ENCODE data around the gene TMEM123. TPM values are rescaled to one million over a fixed set of nuclear protein-coding genes. Genes with fewer than 3 reads are reported as not detected.

TMEM123 gene
- polyA plus RNA-seq, 1 experiment = 200 TPM

DNA sequence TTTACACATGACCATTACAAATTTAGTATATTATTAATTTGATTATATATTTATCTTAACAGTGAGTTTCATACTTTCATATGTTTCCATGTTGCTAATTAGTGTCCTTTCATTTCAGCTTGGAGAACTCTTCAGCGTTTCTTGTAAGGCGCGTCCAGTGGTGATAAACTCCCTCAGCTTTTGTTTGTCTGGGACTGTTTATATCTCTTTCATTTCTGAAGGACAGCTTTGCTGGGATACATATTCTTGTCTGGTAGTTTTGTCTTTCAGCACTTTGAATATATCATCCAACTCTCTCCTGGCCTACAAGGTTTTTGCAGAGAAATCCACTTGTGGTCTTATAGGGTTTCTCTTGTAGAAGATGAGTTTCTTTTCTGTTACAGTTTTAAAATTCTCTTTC, 93.2 kb downstream of the TMEM123 start:
- Histone ChIP-seq H3K27me3 (ENCODE audit: control insufficient read depth, insufficient read depth, low read length) (no peaks in the 10 kb centered on the region), H3K36me3 (ENCODE audit: control insufficient read depth, insufficient read depth, low read length) (peaks cover 6% of the 10 kb centered on the region), H3K4me3 (ENCODE audit: low read depth, low read length) (no peak overlapping the region)
- TF ChIP-seq, protein P1, sequence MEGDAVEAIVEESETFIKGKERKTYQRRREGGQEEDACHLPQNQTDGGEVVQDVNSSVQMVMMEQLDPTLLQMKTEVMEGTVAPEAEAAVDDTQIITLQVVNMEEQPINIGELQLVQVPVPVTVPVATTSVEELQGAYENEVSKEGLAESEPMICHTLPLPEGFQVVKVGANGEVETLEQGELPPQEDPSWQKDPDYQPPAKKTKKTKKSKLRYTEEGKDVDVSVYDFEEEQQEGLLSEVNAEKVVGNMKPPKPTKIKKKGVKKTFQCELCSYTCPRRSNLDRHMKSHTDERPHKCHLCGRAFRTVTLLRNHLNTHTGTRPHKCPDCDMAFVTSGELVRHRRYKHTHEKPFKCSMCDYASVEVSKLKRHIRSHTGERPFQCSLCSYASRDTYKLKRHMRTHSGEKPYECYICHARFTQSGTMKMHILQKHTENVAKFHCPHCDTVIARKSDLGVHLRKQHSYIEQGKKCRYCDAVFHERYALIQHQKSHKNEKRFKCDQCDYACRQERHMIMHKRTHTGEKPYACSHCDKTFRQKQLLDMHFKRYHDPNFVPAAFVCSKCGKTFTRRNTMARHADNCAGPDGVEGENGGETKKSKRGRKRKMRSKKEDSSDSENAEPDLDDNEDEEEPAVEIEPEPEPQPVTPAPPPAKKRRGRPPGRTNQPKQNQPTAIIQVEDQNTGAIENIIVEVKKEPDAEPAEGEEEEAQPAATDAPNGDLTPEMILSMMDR (IDR thresholded peaks at IDR 0.05; ENCODE audit: insufficient read depth, low read depth, low read length) = no peak
- CTCF ChIA-PET = interaction anchor here (0.7 to 2.6 kb wide), 3 partner anchors 10 to 32 kb away, joined by 3 to 8 read pairs (median 5); no protein-coding TSS in a partner anchor
- DNase-seq (ENCODE audit: low read depth) = no peak
- POLR2A ChIA-PET = no interaction called here

DNA sequence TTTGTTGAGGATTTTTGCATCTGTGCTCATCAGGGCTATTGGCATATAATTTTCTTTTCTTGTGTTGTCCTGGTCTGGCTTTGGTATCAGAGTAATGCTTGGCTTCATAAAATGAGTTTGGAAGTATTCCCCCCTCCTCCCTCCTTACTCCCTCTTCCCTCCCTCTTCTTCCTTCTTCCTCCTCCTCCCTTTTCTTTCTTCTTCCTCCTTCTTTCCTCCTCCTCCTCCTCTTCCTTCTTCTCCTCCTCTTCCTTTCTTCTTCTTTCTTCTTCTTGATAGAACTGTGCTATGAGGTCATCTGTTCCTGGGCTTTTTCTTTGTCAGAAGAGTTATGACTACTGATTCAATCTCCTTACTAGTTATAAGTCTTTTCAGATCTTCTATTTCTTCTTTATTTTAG, 95.4 kb downstream of the TMEM123 start:
- Histone ChIP-seq H3K27me3 (ENCODE audit: control insufficient read depth, insufficient read depth, low read length) (no peaks in the 10 kb centered on the region), H3K36me3 (ENCODE audit: control insufficient read depth, insufficient read depth, low read length) (peaks cover 5% of the 10 kb centered on the region), H3K4me3 (ENCODE audit: low read depth, low read length) (no peak overlapping the region)
- TF ChIP-seq, protein P1 (IDR thresholded peaks at IDR 0.05; ENCODE audit: insufficient read depth, low read depth, low read length) = no peak
- no peak for DNase-seq (ENCODE audit: low read depth)
- POLR2A ChIA-PET = no interaction called here
- CTCF ChIA-PET = interaction anchor here (1.0 kb wide), 1 partner anchor 139 kb away, joined by 3 read pairs; no protein-coding TSS in a partner anchor

DNA sequence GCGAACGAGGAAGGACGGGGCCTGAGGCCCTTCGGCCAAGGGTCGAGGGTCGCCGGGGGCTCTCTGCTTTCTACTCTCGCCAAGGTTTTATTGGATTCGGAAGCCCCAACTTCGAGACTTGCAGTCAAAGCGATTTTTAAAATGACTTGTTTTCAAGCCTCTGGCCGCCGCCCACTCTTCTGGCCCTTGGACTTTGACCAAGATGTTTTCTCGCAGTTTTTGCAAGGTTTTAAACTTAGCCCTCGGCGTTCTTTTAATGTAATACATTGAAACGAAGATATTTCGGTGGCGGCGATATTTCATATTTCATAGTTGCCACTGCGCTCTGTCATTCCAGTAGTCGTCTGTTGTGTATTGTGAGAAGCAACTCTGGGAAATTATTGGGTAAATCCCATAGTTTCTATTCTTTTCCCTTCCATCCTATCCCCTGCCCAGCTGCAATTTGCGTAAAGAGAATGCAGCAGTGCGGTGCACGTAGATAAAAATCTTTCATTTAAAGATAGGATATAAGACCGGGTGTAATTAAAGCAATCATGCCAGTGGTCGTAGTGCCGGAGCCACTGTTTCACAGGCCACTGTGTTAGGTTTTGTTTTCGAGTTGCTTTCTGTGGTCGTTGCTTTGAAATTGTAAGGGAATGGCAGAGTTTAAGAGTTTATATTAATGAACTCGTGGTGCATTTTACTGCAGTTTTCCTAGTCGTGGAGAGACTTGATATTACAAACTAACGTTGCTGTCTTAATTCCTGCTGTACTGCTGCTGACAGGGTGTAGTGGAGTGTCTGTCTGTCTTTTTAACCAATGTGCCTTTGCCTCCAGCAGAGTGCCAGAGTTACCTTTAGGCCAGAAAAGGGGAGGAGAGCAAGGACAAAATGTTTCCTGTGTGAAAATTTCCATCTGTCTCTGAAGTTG, 104.8 kb downstream of the TMEM123 start:
- ChIA-PET CTCF (interaction anchor here (0.7 to 1.4 kb wide), 2 partner anchors 36 to 53 kb away, joined by 3 to 5 read pairs; no protein-coding TSS in a partner anchor), POLR2A (no interaction called here)
- no peaks in the 10 kb centered on the region for H3K27me3 ChIP-seq (ENCODE audit: control insufficient read depth, insufficient read depth, low read length)
- TF ChIP-seq, protein P1 (IDR thresholded peaks at IDR 0.05; ENCODE audit: insufficient read depth, low read depth, low read length) = no peak
- no peaks in the 10 kb centered on the region for H3K36me3 ChIP-seq (ENCODE audit: control insufficient read depth, insufficient read depth, low read length)
- DNase-seq (ENCODE audit: low read depth) = no peak
- peak overlapping the region; percentile 49 for H3K4me3 ChIP-seq (ENCODE audit: low read depth, low read length)

DNA sequence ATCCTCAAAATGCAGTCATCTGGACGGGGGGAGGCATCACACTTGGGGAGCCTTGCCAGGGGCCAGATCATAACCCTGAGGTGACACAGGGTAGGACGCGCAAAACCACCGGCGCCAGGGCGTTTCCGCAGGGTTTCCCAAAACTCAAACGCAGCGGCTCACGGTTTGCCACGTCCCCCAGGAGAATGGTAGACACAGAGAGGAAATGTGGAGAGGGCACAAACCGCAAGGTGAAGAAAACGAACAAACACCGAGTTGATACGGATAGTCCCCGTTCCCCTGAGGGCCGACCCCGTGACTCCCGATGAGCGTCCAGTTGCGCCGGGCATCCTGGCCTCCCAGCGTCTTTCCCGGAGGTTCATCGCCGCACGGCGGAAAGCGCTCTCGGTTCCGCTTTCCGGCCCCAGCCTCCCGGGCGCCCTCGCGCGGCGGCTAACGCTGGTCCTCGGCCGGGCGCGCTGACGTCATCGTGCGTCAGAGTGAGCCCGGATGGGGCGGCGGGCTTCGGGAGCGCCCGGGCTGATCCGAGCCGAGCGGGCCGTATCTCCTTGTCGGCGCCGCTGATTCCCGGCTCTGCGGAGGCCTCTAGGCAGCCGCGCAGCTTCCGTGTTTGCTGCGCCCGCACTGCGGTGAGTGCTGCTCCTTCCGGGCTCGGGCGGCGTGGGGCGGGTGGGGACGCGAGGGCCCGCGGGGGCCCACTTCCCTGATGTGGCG, 105.7 kb downstream of the TMEM123 start, which contains the start of gene BIRC2:
Gene BIRC2 (plus strand): TSS at position 467 of the 714 bp plus-strand sequence. CDS start 2,641 bp downstream, outside the sequence.
- no peaks in the 10 kb centered on the region for H3K36me3 ChIP-seq (ENCODE audit: control insufficient read depth, insufficient read depth, low read length)
- H3K27me3 ChIP-seq (ENCODE audit: control insufficient read depth, insufficient read depth, low read length) = no peaks in the 10 kb centered on the region
- POLR2A ChIA-PET = no interaction called here
- TF ChIP-seq, protein P1 (IDR thresholded peaks at IDR 0.05; ENCODE audit: insufficient read depth, low read depth, low read length) = peak; percentile 78
- CTCF ChIA-PET = interaction anchor here (0.7 to 1.6 kb wide), 3 partner anchors 36 to 149 kb away, joined by 3 read pairs; no protein-coding TSS in a partner anchor
- peak within 1 kb of the TSS; percentile 49 for H3K4me3 ChIP-seq (ENCODE audit: low read depth, low read length)
- DNase-seq (ENCODE audit: low read depth) = no peak

DNA sequence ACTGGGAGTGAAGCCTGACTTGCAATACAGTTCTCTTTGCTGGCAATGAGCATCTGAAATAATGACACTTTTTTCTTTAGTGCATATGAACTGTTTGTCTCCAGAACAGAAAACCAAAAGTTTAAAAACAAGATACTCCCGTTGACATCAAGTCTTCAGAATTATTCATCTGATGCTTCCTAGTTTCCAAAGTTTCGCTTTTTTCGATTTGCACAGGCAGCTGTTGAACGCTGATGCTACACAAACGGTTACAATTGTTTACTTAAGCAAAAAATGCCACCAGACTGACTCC, 106.2 kb downstream of the TMEM123 start:
- POLR2A ChIA-PET = no interaction called here
- no peak for DNase-seq (ENCODE audit: low read depth)

More for the DNA sequence above, 106.2 kb downstream of the TMEM123 start:
- H3K4me3 ChIP-seq (ENCODE audit: low read depth, low read length) = peak overlapping the region; percentile 49
- no peaks in the 10 kb centered on the region for H3K27me3 ChIP-seq (ENCODE audit: control insufficient read depth, insufficient read depth, low read length)
- no peaks in the 10 kb centered on the region for H3K36me3 ChIP-seq (ENCODE audit: control insufficient read depth, insufficient read depth, low read length)
- CTCF ChIA-PET = interaction anchor here (1.0 to 1.6 kb wide), 2 partner anchors 120 to 150 kb away, joined by 3 read pairs; no protein-coding TSS in a partner anchor
- TF ChIP-seq, protein P1 (IDR thresholded peaks at IDR 0.05; ENCODE audit: insufficient read depth, low read depth, low read length) = no peak

Measured in BJ (cell line).